Fibroblast of pulmonary artery (primary cell): ENCODE results near the gene PDE4D.

ENCODE experiments used
- DNase-seq: peaks from one replicate; pipeline ENCODE4 v3.0.0-alpha.2; 2010; ENCODE audit warnings: low read depth
- H3K4me3 ChIP-seq: replicated peaks from 2 replicates; pipeline ENCODE4 v1.5.1; 2011; ENCODE audit warnings: low read depth, mild to moderate bottlenecking, control low read depth, low read length, moderate library complexity
- CTCF ChIP-seq: IDR thresholded peaks from 2 replicates; pipeline ENCODE4 v1.5.1; 2011; ENCODE audit warnings: mild to moderate bottlenecking, control low read depth, low read length, inconsistent platforms; ENCODE audit errors: missing control alignments

The PDE4D gene

GRCh38 chr5:59792983-59793585, 100.4 kb downstream of the PDE4D start:
- peak; percentile 97 for DNase-seq
- no peak overlapping the region for H3K4me3 ChIP-seq
- TF ChIP-seq CTCF = no peak

- no peak for TF ChIP-seq CTCF
- no peak for DNase-seq
Measured at GRCh38 chr5:59791617-59792016, 101.9 kb downstream of the PDE4D start.

GRCh38 chr5:59790776-59791475, 102.6 kb downstream of the PDE4D start:
- TF ChIP-seq CTCF = no peak
- peak; percentile 76 for DNase-seq
- H3K4me3 ChIP-seq = peak overlapping the region; percentile 25

More at GRCh38 chr5:59791617-59792016, 101.9 kb downstream of the PDE4D start:
- no peak overlapping the region for H3K4me3 ChIP-seq

- TF ChIP-seq CTCF = no peak
- peak; percentile 89 for DNase-seq
- peak overlapping the region; percentile 25 for H3K4me3 ChIP-seq
Measured at GRCh38 chr5:59790376-59790775, 103.2 kb downstream of the PDE4D start.

GRCh38 chr5:59789894-59790293, 103.6 kb downstream of the PDE4D start:
- no peak for DNase-seq
- H3K4me3 ChIP-seq = no peak overlapping the region
- TF ChIP-seq CTCF = no peak

GRCh38 chr5:59789197-59789596, 104.3 kb downstream of the PDE4D start:
- no peak for TF ChIP-seq CTCF
- DNase-seq = peak; percentile 68
- H3K4me3 ChIP-seq = no peak overlapping the region
